ENCODE results near the gene MRPL3.

GRCh38 chr3:131543714-131544113 is 40.9 kb upstream of the MRPL3 start:
- TF ChIP-seq RNF2 (IDR thresholded peaks at IDR 0.05; ENCODE audit: borderline replicate concordance, low read depth): no peak
- TF ChIP-seq, protein P1, sequence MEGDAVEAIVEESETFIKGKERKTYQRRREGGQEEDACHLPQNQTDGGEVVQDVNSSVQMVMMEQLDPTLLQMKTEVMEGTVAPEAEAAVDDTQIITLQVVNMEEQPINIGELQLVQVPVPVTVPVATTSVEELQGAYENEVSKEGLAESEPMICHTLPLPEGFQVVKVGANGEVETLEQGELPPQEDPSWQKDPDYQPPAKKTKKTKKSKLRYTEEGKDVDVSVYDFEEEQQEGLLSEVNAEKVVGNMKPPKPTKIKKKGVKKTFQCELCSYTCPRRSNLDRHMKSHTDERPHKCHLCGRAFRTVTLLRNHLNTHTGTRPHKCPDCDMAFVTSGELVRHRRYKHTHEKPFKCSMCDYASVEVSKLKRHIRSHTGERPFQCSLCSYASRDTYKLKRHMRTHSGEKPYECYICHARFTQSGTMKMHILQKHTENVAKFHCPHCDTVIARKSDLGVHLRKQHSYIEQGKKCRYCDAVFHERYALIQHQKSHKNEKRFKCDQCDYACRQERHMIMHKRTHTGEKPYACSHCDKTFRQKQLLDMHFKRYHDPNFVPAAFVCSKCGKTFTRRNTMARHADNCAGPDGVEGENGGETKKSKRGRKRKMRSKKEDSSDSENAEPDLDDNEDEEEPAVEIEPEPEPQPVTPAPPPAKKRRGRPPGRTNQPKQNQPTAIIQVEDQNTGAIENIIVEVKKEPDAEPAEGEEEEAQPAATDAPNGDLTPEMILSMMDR (IDR thresholded peaks at IDR 0.05): no peak

All from A549 (cell line).